Endothelial cell of hepatic sinusoid (primary cell): ENCODE results near the gene TBRG4.

ENCODE experiments used
- in situ Hi-C: cut with HindIII; loops from 2 replicates; pipeline ENCODE4 v1.10.0; 2017; ENCODE audit warnings: low sequenced_read_pairs

TBRG4 gene

GRCh38 chr7:45146531-45147379 is 35.3 kb upstream of the TBRG4 start:
- in situ Hi-C loops = no loop called here

- in situ Hi-C loops = no loop called here
These were observed 34.4 kb upstream of the TBRG4 start for GRCh38 chr7:45145881-45146280.

- in situ Hi-C loops = no loop called here
These were observed 32.1 kb upstream of the TBRG4 start for GRCh38 chr7:45143616-45144015.

GRCh38 chr7:45140827-45141226 is 29.3 kb upstream of the TBRG4 start:
- in situ Hi-C loops = no loop called here

GRCh38 chr7:45138433-45139267 is 27.2 kb upstream of the TBRG4 start:
- in situ Hi-C loops = no loop called here

- in situ Hi-C loops = no loop called here
These were observed 24.9 kb upstream of the TBRG4 start for GRCh38 chr7:45136106-45137060.

- in situ Hi-C loops = no loop called here
These were observed 22.4 kb upstream of the TBRG4 start for GRCh38 chr7:45133877-45134276.

- in situ Hi-C loops = no loop called here
These were observed 21.9 kb upstream of the TBRG4 start for GRCh38 chr7:45133352-45133751.

- in situ Hi-C loops = no loop called here
These were observed 21.3 kb upstream of the TBRG4 start for GRCh38 chr7:45132708-45133320.

GRCh38 chr7:45131891-45132290 is 20.4 kb upstream of the TBRG4 start:
- in situ Hi-C loops = no loop called here

- in situ Hi-C loops = no loop called here
These were observed 19.4 kb upstream of the TBRG4 start for GRCh38 chr7:45130910-45131309.

GRCh38 chr7:45129906-45130305 is 18.4 kb upstream of the TBRG4 start:
- in situ Hi-C loops = no loop called here

GRCh38 chr7:45129181-45129800 is 17.8 kb upstream of the TBRG4 start:
- in situ Hi-C loops = no loop called here

GRCh38 chr7:45126920-45127319 is 15.4 kb upstream of the TBRG4 start:
- in situ Hi-C loops = no loop called here

- in situ Hi-C loops = no loop called here
These were observed 14.7 kb upstream of the TBRG4 start for GRCh38 chr7:45126201-45126600.

- in situ Hi-C loops = no loop called here
These were observed 13.9 kb upstream of the TBRG4 start for GRCh38 chr7:45125193-45125904.

GRCh38 chr7:45123913-45124710 is 12.6 kb upstream of the TBRG4 start:
- in situ Hi-C loops = no loop called here

- in situ Hi-C loops = no loop called here
These were observed 11.7 kb upstream of the TBRG4 start for GRCh38 chr7:45122975-45123860.
